Naive thymus-derived CD8-positive, alpha-beta T cell (primary cell): ENCODE measurements around the gene PTTG1IP. TPM values are rescaled to one million over a fixed set of nuclear protein-coding genes. Genes with fewer than 3 reads are reported as not detected.

Experiments
- ATAC-seq, 2 donors: fragments of 150-1000 bp; cut with Tn5 transposase in 1 of 2; sonication (Bioruptor Pico), chemical (Tn5 transposase) in 1 of 2; 1 replicate in 1 of 2; 2 replicates in 1 of 2; pipeline ENCODE4 v1.10.0; 2021; ENCODE audit warnings: mild to moderate bottlenecking in 2 of 2, moderate library complexity in 2 of 2
- POLR2A ChIA-PET: fragments of 350-600 bp; sonication (Branson Sonifier 250); formaldehyde crosslinking; loops from one replicate; lab custom pipeline; 2021; ENCODE audit warnings: antibody characterized with exemption; lab: Charles Lee
- DNase-seq, 10 donors: peaks; one replicate each; pipeline versions ENCODE4 v3.0.0 to v3.0.0-alpha.2; 2020 to 2022
- H3K27ac Mint-ChIP-seq, 10 donors: one replicate each; pipeline ENCODE4 v1.8.0; 2020 to 2022; ENCODE audit warnings: mild to moderate bottlenecking in 10 of 10, mixed read lengths in 10 of 10, moderate library complexity in 4 of 10, inconsistent platforms in 1 of 10
- H3K27me3 Mint-ChIP-seq, 5 donors: one replicate each; pipeline ENCODE4 v1.8.0; 2021 to 2022; ENCODE audit warnings: mixed read lengths in 5 of 5
- H3K36me3 Mint-ChIP-seq, 3 donors: one replicate each; pipeline ENCODE4 v1.8.0; 2020 to 2022; ENCODE audit warnings: mixed read lengths in 3 of 3, mild to moderate bottlenecking in 2 of 3, inconsistent platforms in 1 of 3
- H3K4me1 Mint-ChIP-seq, 4 donors: one replicate each; pipeline ENCODE4 v1.8.0; 2021 to 2022; ENCODE audit warnings: mixed read lengths in 4 of 4
- H3K4me3 Mint-ChIP-seq, 10 donors: one replicate each; pipeline ENCODE4 v1.8.0; 2020 to 2022; ENCODE audit warnings: mild to moderate bottlenecking in 10 of 10, mixed read lengths in 10 of 10, moderate library complexity in 6 of 10, inconsistent platforms in 1 of 10
- H3K9me3 Mint-ChIP-seq, 9 donors: one replicate each; pipeline ENCODE4 v1.8.0; 2020 to 2022; ENCODE audit warnings: mixed read lengths in 9 of 9, mild to moderate bottlenecking in 3 of 9, inconsistent platforms in 1 of 9, moderate library complexity in 1 of 9
- polyA plus RNA-seq, 3 donors: library from polyadenylated mRNA; unstranded; fragments of 300-500 nt; fragmentation: Illumina TruSeq; gene quantifications; one replicate each; pipeline ENCODE4 v1.2.3, GENCODE V29; 2021
- total RNA-seq, 8 experiments: library from RNA in 2 of 8; stranded (reverse) in 2 of 8; gene quantifications; one replicate each; pipeline ENCODE4 v1.2.3 and lab custom pipeline; 2021 to 2026

PTTG1IP gene
- total and polyA plus RNA-seq, 5 experiments from 2014 or later: 42.4 to 68.7 (median 54.1) TPM

GRCh38 chr21:44893278-44893556 is 19.7 kb upstream of the PTTG1IP start:
- DNase-seq (peak in 1 of 10 donors; percentile 44), ATAC-seq (no peak)
- Mint-ChIP-seq H3K4me3 (peak overlapping the region in 1 of 10 donors; percentile 52), H3K36me3 (peaks cover 0 to 47% (median 5%) of the 10 kb centered on the region in 3 donors), H3K27ac (peak overlapping the region in 7 of 10 donors; percentile 48 to 89 (median 73)), H3K9me3 (no peaks in the 10 kb centered on the region), H3K4me1 (peaks cover 8 to 37% (median 21%) of the 10 kb centered on the region in 4 donors), H3K27me3 (no peaks in the 10 kb centered on the region)
- POLR2A ChIA-PET: interaction anchor here (0.6 to 16.8 kb wide), 7 partner anchors 14 to 93 kb away, joined by 3 to 238 read pairs (median 5); no protein-coding TSS in a partner anchor

- peak; percentile 61 to 81 (median 72) for DNase-seq
Observed at GRCh38 chr21:44892536-44893277, 19.2 kb upstream of the PTTG1IP start.

GRCh38 chr21:44892095-44892494 is 18.6 kb upstream of the PTTG1IP start:
- H3K27ac Mint-ChIP-seq: peak overlapping the region in 6 of 10 donors; percentile 52 to 91 (median 82)
- no peaks in the 10 kb centered on the region for H3K27me3 Mint-ChIP-seq
- POLR2A ChIA-PET: interaction anchor here (0.6 to 16.8 kb wide), 9 partner anchors 9 to 382 kb away, joined by 4 to 238 read pairs (median 10); no protein-coding TSS in a partner anchor

More at GRCh38 chr21:44892536-44893277, 19.2 kb upstream of the PTTG1IP start:
- ATAC-seq: peak; percentile 87 to 90
- peak overlapping the region in 1 of 10 donors; percentile 18 for H3K4me3 Mint-ChIP-seq
- POLR2A ChIA-PET: interaction anchor here (0.6 to 16.8 kb wide), 14 partner anchors 9 to 942 kb away, joined by 3 to 238 read pairs (median 4); no protein-coding TSS in a partner anchor
- no peaks in the 10 kb centered on the region for H3K27me3 Mint-ChIP-seq
- no peaks in the 10 kb centered on the region for H3K9me3 Mint-ChIP-seq
- peaks cover 8 to 32% (median 22%) of the 10 kb centered on the region in 4 donors for H3K4me1 Mint-ChIP-seq
- H3K27ac Mint-ChIP-seq: peak overlapping the region; percentile 44 to 91 (median 79)
- peaks cover 0 to 46% (median 2%) of the 10 kb centered on the region in 3 donors for H3K36me3 Mint-ChIP-seq

DNA sequence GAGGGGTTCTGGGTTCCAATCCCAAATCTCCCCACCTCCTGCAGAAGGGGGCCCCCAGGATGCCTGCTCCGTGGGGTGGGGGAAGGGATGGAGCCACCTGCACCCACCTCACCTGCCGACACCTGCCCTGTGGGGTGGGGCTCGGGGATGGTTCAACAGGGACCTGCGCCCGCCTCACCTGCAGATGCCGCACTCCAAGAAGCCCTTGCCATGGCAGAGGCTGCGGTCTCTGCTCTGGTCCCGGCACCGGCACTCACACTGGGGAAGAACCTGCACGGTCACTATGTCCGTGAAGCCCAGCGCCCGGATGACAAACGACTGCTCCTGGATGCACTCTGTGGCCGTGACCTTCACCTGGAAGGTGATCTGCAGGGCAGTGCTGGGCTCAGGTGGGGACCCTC is 18.1 kb upstream of the PTTG1IP start:
- Mint-ChIP-seq H3K9me3 (no peaks in the 10 kb centered on the region), H3K36me3 (peaks cover 0 to 46% (median 2%) of the 10 kb centered on the region in 3 donors), H3K27ac (no peak overlapping the region), H3K27me3 (no peaks in the 10 kb centered on the region), H3K4me1 (peaks cover 8 to 36% (median 24%) of the 10 kb centered on the region in 4 donors), H3K4me3 (no peak overlapping the region)
- POLR2A ChIA-PET: interaction anchor here (15.0 to 16.8 kb wide), 2 partner anchors 21 to 38 kb away, joined by 100 to 238 read pairs; no protein-coding TSS in a partner anchor
- ATAC-seq: no peak
- peak in 1 of 10 donors; percentile 63 for DNase-seq

More at GRCh38 chr21:44892095-44892494, 18.6 kb upstream of the PTTG1IP start:
- Mint-ChIP-seq H3K4me3 (no peak overlapping the region), H3K4me1 (peaks cover 8 to 35% (median 24%) of the 10 kb centered on the region in 4 donors), H3K36me3 (peaks cover 0 to 45% (median 2%) of the 10 kb centered on the region in 3 donors), H3K9me3 (no peaks in the 10 kb centered on the region)
- ATAC-seq: no peak
- no peak for DNase-seq

DNA sequence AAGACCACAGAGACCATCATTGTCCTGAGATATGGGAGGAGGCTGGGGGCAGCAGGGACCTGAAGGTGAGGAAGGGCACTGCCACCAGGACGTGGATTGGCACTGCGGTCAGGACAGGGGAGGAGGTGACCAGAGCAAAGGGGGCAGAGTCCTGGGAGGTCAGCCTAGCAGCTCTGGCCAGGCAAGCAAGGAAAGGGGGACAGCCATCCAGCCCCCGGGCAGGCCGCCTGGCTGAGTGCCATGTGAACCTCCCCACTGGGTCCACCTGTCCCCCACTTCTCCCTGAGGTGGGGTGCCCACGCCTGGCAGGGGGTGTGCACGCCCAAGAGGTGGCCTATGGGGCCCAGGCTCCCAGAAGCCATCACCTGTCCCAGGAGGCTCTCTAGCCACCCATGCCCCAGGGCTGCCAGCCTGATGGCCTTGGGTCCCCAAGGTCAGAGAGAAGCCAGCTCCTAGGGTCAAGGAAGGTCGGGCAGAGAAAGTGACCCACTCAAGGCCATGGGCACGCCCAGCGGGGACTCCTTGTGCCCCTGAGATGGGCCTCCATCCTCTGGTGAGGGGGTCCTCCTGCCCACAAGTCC is 17.6 kb upstream of the PTTG1IP start:
- Mint-ChIP-seq H3K27me3 (no peaks in the 10 kb centered on the region), H3K36me3 (peaks cover 0 to 51% (median 2%) of the 10 kb centered on the region in 3 donors), H3K4me3 (no peak overlapping the region), H3K4me1 (peaks cover 10 to 39% (median 24%) of the 10 kb centered on the region in 4 donors), H3K9me3 (no peaks in the 10 kb centered on the region), H3K27ac (peak overlapping the region in 5 of 10 donors; percentile 40 to 86 (median 80))
- ATAC-seq (no peak), DNase-seq (peak in 1 of 10 donors; percentile 57)
- POLR2A ChIA-PET: interaction anchor here (1.7 to 16.8 kb wide), 4 partner anchors 16 to 39 kb away, joined by 4 to 238 read pairs (median 53); partner anchors contain the start of gene ITGB2

GRCh38 chr21:44890338-44890931 is 16.9 kb upstream of the PTTG1IP start:
- Mint-ChIP-seq H3K27ac (peak overlapping the region in 5 of 10 donors; percentile 44 to 86 (median 80)), H3K4me1 (peaks cover 11 to 41% (median 24%) of the 10 kb centered on the region in 4 donors), H3K27me3 (no peaks in the 10 kb centered on the region), H3K9me3 (no peaks in the 10 kb centered on the region), H3K36me3 (peaks cover 0 to 52% (median 2%) of the 10 kb centered on the region in 3 donors), H3K4me3 (no peak overlapping the region)
- no peak for ATAC-seq
- POLR2A ChIA-PET: interaction anchor here (1.2 to 16.8 kb wide), 5 partner anchors 8 to 39 kb away, joined by 3 to 238 read pairs (median 6); partner anchors contain the start of gene ITGB2
- peak in 1 of 10 donors; percentile 57 for DNase-seq

DNA sequence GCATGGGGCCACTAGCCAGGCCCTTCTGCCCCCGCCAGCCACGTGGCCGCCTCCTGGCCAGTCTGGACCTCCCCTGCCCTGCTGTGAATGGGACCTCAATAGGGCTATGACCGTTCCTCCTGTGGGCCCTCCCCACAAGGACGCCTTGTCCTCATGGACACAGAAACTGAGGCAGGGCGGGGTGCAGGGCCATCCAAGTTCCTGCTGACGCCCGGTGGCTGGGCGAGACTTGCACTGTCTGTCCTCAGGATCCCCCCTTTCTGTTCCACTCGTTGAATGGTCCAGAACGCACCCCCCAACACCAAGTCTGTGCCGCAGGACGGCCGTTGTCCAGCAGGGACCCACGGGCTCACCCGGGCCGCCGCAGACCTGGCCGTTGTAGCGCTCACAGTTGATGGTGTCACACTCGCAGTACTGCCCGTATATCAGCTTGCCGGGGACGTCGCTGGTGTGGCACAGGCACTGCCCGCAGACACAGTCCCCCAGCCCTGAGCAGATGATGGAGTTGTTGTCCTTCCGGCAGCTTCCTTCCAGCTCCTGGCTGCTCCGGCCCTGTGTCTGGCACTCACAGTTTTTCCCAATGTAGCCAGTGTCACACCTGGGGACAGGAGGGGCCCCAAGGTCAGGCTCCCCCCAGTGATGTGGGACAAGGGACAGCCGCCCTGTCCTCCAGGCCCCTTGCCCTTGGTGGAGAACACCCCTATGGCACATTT is 16.3 kb upstream of the PTTG1IP start:
- POLR2A ChIA-PET: interaction anchor here (0.7 to 16.8 kb wide), 6 partner anchors 9 to 40 kb away, joined by 3 to 238 read pairs (median 5); partner anchors contain the start of gene ITGB2
- no peaks in the 10 kb centered on the region for H3K9me3 Mint-ChIP-seq
- H3K4me3 Mint-ChIP-seq: no peak overlapping the region
- peaks cover 0 to 49% (median 2%) of the 10 kb centered on the region in 3 donors for H3K36me3 Mint-ChIP-seq
- peaks cover 11 to 41% (median 22%) of the 10 kb centered on the region in 4 donors for H3K4me1 Mint-ChIP-seq
- H3K27me3 Mint-ChIP-seq: no peaks in the 10 kb centered on the region
- H3K27ac Mint-ChIP-seq: peak overlapping the region in 2 of 10 donors; percentile 60 to 63
- DNase-seq: peak in 1 of 10 donors; percentile 49
- no peak for ATAC-seq

- Mint-ChIP-seq H3K4me1 (peaks cover 10 to 37% (median 18%) of the 10 kb centered on the region in 4 donors), H3K9me3 (no peaks in the 10 kb centered on the region), H3K27ac (peak overlapping the region in 1 of 10 donors; percentile 24), H3K4me3 (no peak overlapping the region), H3K27me3 (no peaks in the 10 kb centered on the region), H3K36me3 (peaks cover 0 to 43% (median 2%) of the 10 kb centered on the region in 3 donors)
- POLR2A ChIA-PET: interaction anchor here (0.7 to 16.8 kb wide), 6 partner anchors 10 to 41 kb away, joined by 3 to 238 read pairs (median 5); partner anchors contain the start of gene ITGB2
- DNase-seq: peak in 1 of 10 donors; percentile 48
- no peak for ATAC-seq
Observed at GRCh38 chr21:44888581-44889550, 15.4 kb upstream of the PTTG1IP start.

GRCh38 chr21:44887807-44888580 is 14.5 kb upstream of the PTTG1IP start:
- POLR2A ChIA-PET: interaction anchor here (0.7 to 16.8 kb wide), 3 partner anchors 24 to 42 kb away, joined by 3 to 238 read pairs (median 100); no protein-coding TSS in a partner anchor
- DNase-seq: peak in 1 of 10 donors; percentile 63
- Mint-ChIP-seq H3K27ac (peak overlapping the region in 2 of 10 donors; percentile 18 to 55), H3K4me3 (no peak overlapping the region), H3K9me3 (no peaks in the 10 kb centered on the region), H3K4me1 (peaks cover 7 to 29% (median 11%) of the 10 kb centered on the region in 4 donors), H3K27me3 (no peaks in the 10 kb centered on the region), H3K36me3 (peaks cover 0 to 35% (median 2%) of the 10 kb centered on the region in 3 donors)
- no peak for ATAC-seq
